ENCODE results near the gene SLC38A3.
"Not testable (repeated sequence)": the region's sequence is repeated elsewhere in the genome, so short reads cannot be mapped to it uniquely, and the experiment has no call there.

The SLC38A3 gene

GRCh38 chr3:50256978-50257890 is 52.2 kb downstream of the SLC38A3 start:
- no peak for DNase-seq

GRCh38 chr3:50258029-50258680 is 53.1 kb downstream of the SLC38A3 start:
- DNase-seq, result no peak

- no peak for DNase-seq
Measured at GRCh38 chr3:50258979-50259378, 53.9 kb downstream of the SLC38A3 start.

GRCh38 chr3:50259432-50260026 is 54.5 kb downstream of the SLC38A3 start:
- no peak for DNase-seq

GRCh38 chr3:50260027-50260941 is 55.2 kb downstream of the SLC38A3 start:
- DNase-seq, result peak; percentile 97

GRCh38 chr3:50260942-50261441 is 55.9 kb downstream of the SLC38A3 start:
- no peak for DNase-seq

- DNase-seq, result no peak
Measured at GRCh38 chr3:50261505-50261904, 56.4 kb downstream of the SLC38A3 start.

GRCh38 chr3:50262200-50262599 is 57.1 kb downstream of the SLC38A3 start:
- not testable (repeated sequence) for DNase-seq

GRCh38 chr3:50262778-50263177 is 57.7 kb downstream of the SLC38A3 start:
- no peak for DNase-seq

GRCh38 chr3:50263478-50264382 is 58.7 kb downstream of the SLC38A3 start:
- no peak for DNase-seq

GRCh38 chr3:50264383-50264963 is 59.4 kb downstream of the SLC38A3 start:
- DNase-seq, result peak; percentile 93

- no peak for DNase-seq
Measured at GRCh38 chr3:50264964-50265485, 60.0 kb downstream of the SLC38A3 start.

GRCh38 chr3:50265571-50265970 is 60.5 kb downstream of the SLC38A3 start:
- DNase-seq, result no peak

- DNase-seq, result no peak
Measured at GRCh38 chr3:50266017-50266416, 60.9 kb downstream of the SLC38A3 start.

GRCh38 chr3:50266836-50267235 is 61.8 kb downstream of the SLC38A3 start:
- DNase-seq, result no peak

GRCh38 chr3:50267280-50267913 is 62.3 kb downstream of the SLC38A3 start:
- DNase-seq, result peak; percentile 84

GRCh38 chr3:50268276-50268675 is 63.2 kb downstream of the SLC38A3 start:
- no peak for DNase-seq

GRCh38 chr3:50268703-50269451 is 63.8 kb downstream of the SLC38A3 start, which contains the start of gene SEMA3B:
Gene SEMA3B, plus strand, starts transcription at chr3:50269147. Its CDS starts 94 bp downstream, at chr3:50269241.
- peak; percentile 71 for DNase-seq

- DNase-seq, result no peak
Measured at GRCh38 chr3:50269460-50269859, 64.4 kb downstream of the SLC38A3 start.
